Islet of Langerhans (tissue), 1 donor: ENCODE measurements around the gene FAM120B.

Source experiments
- FAIRE-seq: peaks from one replicate; lab custom pipeline; 2011; peaks lifted over from hg19 to GRCh38; lab: Jason Lieb, UNC

Gene FAM120B

DNA sequence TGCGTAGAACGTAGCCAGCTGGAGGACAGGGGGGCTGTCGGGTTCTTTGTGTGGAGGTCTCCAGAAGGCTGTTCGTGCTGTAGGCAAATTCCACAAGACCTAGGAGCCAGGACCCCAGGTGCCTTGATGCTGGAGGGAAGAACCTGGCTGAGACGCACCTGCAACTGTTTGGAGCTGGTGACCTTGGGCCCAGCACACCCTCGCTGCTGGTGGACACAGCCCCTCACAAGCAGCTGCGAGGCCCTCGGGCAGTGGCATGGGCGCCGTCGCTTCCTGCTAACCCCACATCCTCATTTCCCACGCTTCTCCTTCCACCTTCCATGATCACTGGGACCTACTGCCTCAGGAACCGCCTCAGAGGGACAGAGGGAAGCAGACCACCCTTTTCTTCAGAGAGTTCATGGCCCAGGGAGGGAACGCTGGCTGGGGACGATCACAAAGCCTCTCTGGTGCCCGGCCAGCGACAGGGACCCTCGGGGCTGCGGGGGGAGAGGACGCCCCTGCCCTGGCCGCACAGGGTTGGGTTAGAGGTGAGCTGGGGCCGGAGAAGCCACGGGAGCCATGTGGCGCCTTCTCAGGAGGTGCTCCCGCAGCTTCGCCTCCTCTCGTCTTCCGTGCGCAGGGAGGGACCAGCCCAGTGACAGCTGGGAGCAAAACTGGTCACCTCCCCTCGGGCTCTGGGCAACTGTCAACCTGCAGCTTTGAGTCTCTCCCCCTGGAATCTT lies 34.1 kb upstream of the FAM120B start:
- no peak for FAIRE-seq

DNA sequence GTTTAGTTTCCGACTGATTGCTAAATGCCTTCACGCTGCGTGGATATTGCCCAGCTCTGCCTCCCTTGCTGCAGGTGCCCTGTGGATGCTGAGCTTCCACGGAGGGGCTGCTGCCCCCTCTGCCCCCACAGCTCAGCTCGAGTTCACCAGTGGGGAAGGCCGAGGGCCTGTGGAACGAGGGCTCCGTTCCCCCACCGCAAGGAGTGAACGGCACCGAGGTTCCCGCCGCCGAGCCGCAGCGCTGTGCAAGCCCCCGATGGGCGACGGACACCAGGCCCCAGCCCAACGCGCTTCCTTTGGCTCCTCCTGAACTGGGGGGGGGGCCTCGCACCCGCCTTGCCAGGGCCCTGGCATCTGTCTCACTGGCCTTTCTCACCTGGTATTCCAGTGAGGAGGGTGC lies 33.4 kb upstream of the FAM120B start:
- FAIRE-seq = no peak

DNA sequence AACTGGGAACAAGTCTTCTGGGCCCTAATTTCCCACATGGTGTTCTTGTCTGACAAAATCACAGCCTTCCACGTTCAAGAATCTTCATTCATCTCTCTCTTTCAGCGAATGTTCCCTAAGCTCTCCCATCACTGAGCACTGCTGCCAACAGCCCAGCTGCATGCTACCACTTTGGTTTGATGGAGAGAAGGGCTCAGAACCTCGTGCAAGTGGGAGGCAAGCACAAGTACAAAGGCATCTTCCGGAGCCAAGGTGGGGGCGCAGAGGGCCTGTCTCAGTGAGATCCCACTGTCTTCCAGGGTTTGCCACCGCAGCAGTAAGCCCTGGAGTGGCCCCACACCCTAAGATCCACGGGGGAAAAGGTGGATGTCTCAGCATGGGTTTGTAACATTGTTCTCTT lies 32.9 kb upstream of the FAM120B start:
- no peak for FAIRE-seq

DNA sequence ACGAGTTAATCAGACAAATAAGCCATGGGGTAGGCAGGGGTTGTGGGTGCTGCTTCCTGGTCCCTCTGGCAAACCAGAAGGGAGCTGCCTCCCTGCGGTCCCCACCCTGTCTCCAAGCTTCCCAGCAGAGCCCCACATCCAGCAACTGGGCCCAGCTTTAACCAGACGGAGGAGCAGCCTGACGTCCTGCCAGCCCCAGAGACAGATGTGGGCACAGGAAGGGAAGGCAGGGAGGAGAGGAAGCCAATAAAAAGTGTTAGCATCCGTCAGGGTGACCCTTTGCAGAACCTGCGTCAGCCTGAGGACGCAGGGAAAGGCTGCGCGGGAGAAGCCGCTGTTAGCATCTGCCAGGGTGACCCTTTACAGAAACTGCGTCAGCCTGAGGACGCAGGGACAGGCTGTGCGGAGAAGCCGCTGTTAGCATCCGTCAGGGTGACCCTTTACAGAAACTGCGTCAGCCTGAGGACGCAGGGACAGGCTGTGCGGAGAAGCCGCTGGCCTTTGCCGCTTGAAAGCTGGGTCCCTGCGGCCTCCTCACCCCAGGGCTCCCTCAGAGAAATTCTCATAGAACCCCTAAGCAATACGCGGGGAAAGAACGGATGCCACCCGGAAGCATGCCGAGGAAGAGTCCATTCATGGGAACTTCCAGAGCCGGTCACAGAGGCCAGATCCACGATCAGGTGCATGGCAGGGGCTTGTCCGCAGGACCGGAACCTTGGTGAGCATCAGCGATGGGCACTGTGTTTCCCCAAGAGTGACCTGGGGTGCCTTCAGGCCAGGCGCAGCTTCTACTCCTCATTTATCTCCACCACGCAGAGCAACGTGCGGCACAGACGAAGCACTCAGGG lies 31.6 kb upstream of the FAM120B start:
- no peak for FAIRE-seq

DNA sequence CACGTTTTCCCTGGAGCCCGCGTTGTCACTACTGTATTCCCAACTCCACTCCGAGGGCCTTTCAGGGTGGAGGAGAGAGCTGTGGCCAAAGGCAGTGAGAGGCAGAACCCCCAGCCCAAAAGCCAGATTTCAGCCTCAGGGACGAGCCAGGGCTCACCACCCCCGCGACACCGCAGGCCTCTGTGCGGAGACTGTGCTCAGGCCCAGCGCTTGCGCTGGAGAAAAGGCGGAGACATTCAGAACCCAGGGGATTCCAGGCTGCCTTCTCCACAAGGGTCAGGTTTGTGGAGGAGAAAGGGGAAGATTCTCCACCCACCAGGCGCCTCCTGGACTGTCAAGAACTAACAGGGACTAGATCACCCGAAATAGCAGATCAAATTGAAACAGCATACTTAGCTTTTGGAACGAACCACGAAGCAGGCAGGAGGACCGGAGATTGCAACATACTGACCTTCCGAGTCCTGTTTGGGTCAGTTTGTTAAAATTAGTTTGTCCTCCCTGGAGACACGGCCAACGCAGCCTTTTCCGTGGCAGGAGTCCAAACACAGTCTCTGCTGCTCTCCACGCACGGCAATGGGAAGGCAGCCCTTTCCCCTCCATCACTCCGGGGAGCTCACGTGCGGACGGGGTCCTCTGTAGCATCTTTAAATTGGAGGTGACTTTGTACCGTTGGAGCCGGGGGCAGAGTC lies 30.0 kb upstream of the FAM120B start:
- FAIRE-seq = no peak

DNA sequence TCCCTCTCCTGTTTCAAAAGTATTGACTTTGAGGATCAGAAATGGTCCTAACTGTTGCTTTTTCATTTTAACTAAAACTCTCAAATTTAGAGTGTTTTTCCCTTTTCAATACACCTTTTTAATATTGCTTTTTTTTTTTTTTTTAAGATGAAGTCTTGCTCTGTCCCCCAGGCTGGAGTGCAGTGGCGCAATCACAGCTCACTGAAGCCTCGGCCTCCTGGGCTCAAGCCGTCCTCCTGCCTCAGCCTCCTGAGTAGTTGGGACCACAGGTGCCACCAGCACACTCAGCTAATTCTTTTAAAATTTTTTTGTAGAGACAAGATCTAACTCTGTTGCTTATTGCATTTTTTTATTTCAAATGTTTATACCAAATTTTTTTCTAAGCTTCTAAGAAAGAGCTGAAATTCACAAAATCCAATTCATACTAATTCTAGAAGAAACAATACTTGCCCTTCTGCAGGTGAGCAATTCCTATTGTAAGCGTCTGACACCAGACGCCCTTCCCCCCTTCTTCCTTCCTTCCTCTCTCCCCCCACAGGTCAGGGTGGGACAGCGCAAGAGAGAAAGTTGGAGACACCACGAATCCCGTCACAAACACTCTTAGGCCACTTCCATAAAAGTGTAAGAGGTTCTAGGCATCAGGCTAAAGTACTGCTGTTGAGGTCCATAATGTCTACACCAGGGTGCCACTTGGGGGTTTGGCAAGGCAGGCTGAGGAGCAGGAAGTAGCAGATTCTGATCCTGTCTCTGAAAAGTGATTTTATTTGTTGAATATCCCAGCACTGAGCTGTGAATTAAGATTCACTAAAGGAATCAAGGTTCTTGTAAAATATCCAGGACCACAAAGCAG lies 28.4 kb upstream of the FAM120B start:
- FAIRE-seq = no peak

DNA sequence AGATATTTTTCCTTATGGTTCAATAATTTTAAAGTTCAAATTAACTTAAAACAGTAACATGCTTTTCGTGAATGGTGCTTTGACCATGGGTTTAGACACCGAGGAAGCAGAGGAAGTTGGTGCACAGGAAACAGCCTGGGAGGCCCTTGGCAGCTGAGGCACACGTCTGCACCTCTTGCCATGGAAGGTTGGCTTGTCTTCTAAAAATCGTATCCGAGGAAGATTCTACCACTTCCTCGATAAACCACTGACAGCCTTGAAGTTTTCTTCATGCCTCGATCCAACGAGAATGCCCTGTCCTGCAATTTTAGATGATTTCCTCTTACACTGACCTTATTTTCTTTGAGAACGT lies 27.8 kb upstream of the FAM120B start:
- no peak for FAIRE-seq

DNA sequence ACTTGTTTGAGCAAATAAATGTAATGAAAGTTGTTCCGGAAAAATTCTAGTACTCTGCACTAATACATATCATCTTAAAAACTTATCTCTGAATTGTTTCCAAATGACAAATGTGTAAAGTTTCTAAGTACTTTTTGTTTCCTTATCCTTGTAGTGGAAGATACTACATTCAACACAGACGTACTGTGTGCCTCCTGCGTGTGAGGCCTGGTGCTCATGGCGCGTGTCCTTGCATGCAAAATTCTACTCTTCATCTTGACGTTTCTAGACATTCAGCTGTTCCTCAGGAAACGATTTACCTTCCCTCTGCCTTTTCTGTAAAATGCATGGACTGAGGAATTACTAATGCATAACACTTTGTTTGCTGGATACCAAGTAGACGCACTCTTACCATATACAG lies 27.1 kb upstream of the FAM120B start:
- no peak for FAIRE-seq

DNA sequence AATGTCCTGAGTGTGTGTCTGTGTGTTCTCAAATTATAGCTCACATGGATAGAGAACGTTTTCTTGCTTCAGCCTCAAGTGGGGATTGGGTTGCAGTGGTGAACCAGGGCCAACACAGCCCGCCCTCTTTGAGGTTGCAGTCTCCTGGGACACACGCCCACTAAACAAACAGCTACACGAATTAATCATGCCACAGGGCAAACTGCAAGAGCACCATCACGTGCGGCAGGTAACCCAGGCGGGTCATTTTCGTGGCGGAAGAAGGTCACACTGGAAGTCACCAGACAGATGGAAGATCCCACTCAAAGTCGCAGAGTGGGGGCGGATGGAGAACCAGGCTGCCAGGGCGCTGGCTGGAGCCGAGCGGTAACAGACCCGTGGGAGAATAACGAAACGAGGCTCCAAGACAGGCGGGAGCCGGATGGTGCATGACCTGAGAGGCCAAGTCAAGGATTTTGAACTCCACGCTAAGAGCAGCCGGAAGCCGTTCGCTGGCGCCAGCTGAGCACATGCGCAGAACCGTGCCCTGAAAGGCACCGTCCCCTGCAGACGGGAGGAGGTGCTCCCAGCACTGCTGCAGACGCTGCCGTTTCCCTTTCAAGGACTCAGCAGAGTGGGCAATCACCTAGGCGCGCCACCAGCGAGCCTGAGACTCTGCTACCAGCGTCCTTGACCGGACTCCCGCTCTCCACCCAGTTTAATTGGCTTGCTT lies 26.4 kb upstream of the FAM120B start:
- FAIRE-seq = no peak

DNA sequence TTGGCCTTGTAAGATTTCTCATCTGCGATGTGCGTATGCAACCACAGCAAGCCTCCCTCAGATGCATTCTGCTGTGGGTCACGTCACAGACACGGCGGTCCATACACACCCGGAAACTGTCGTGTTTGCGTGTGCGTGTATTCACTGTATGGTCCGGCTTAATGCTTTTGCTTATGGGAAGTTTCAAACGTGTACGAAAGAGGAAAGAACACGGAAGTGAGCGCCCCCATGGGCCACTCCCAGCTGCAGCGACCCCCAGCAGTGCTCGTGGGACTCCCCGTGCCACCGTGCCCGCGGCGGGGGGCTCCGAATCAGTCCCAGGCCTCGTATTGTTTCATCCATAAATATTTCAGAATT lies 25.9 kb upstream of the FAM120B start:
- FAIRE-seq = no peak

DNA sequence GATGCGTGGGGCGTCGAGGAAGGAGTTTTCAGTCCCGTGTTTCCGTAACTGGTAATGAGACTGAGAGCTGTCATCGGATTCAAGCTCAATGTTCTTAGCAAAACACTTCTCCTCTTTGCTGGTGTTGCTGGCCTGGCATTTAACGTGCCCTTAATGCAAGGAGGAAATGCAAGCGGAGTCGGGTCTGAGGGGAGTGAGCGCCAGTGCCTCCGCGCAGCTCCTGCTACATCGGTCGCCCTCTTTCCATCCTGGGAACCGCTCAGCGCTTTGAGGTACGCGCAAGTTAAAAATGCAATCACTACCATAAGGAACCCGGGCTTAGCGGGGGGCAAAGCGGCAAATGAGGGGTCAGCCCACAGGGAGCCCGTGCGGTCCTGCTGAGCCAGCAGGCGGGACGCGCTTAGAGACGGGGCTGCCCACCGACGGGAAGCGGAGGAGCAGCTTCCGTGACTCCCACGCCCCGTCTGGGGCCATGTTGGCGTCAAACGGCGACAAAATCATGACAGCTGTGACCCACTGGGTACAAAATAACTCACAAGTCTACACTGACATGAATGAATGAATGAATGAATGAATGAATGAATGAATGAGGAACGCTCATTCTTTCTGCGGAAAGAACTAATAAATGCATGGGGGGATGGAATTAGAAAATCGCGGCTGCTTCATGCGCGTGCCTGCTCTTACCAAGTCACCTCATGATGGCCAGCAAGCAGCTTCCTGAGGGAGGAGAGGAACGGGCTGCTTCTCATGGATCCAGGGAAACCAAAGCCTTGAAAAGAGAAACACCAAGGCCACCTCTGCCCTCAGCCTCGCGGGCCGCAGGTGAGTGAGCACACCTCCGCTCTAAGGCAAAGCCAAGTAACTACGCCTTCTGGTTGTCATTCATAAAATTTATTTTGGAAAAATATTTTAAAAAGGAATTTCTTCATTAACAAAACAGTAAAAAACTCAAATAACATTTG lies 24.9 kb upstream of the FAM120B start:
- no peak for FAIRE-seq

DNA sequence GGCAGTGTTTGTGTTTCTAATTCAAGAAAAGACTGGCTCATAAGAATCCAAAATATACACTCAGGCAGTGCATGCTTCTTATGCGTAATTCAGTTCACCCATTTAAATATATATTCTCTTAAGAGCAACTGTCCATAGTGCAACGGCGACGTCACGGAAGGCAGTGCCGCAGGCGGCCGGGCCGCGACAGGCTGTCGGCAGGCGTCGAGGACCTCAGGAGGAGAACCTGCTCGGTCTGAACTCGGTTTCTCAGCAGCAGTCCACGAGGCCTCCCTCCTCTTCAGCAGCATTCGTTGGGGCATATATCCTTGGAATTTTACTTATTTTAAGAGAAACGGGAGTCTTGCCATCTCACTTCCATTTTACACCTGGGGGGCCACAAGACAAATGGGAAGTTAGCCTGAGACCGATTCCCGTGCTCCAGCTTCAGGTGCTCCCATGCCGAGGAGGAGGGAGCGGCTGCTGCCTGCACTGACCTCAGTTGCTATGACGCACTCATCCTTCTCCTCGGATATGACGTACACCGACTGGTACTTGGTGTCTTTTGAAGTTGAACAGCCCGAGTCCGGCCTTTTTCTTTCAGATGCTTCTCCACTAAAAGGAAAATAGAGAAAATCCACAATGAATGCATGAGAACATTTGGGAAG lies 23.9 kb upstream of the FAM120B start:
- FAIRE-seq = no peak

DNA sequence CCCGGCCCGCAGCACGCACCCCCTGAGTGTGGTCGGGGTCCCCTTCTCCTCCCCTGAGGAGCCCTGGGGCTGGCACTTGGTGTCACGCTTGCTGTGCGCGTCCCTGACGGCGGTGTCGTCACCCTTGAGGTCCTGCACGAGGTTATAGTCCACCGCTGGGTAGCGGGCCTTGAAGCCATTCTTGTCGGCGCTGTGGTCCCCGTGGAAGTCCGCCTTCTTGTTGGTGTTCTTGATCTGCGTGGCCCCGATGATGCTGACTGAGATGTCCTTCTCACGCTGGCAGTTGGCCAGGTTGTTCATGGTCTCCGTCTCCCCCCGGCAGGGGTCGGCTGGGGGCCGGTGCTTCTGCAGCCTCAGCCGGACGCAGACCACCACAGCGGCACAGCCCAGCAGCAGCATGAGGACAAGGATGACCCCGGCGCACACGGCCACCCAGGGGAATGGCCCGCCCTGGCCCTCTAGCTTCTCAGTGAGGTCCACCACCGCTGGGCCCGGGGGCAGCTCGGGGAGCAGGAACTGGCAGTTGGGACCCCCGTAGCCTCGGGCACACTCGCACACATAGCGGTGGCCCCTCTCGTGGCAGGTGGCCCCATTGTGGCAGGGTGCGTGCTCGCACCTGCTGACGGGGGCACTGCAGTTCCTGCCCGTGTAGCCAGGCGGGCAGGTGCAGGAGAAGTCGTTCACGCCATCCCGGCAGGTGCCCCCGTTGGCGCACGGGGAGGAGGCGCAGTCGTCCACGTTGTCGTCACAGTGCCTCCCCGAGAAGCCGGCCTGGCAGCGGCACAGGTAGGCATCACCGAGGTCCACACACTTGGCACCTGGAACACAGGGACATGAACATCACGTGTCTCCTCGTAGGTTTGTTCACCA lies 23.1 kb upstream of the FAM120B start:
- no peak for FAIRE-seq

DNA sequence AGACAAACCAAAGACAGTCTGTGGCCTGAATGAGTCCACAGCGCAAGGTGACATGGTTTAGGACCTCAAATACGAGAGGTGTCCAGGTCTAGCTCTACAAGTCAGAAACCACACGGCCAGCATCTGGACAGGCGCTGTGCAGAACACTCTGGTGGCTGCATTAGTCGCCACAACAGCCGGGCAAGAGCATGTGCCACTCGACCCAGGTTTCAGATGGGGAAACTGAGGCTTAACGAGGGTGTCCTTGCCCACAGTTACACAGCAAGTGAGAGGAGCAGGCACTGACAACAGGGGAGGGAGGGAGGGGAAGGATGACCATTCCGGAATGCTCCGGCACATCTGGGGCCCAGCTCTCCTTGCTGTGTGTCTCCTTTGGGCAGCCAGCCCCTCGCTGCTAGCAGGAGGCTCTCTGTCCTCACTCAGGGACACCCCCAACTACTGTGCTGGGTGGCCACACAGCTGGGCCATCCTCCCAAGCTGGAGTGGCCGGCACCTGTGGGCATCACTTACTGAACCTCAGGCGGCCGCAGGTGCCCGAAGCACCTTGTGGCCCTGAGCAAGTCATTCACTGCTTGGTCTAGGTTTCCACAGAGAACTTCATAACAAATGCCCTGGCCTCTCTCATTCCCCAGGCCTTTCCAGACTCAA lies 22.3 kb upstream of the FAM120B start:
- no peak for FAIRE-seq

DNA sequence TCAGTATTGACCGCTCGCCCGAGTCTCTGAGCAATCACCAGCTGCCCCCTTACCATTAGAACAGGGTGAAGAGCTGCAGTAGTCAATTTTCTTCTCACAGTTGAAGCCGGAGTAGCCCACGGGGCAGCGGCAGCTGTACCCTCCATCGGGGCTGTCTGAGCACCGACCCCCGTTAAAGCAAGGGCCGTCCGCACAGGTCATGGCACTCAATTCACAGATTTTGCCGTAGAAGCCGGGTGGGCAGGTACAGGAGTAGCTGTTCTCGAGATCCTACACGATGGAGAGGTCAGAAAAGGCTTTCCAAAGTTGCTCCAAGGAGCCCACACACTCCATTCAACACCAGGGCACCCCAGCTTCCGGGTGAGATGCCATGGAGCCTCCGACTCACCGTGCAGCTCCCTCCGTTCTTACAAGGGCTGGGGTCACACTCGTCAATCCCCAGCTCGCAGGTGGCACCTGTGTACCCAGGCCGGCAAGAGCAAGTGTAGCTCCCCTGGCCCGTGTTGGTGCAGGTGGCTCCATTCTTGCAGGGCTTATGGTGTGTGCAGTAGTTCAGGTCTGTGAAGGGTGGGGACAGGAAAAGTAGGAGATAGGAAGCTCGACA lies 21.6 kb upstream of the FAM120B start:
- no peak for FAIRE-seq

DNA sequence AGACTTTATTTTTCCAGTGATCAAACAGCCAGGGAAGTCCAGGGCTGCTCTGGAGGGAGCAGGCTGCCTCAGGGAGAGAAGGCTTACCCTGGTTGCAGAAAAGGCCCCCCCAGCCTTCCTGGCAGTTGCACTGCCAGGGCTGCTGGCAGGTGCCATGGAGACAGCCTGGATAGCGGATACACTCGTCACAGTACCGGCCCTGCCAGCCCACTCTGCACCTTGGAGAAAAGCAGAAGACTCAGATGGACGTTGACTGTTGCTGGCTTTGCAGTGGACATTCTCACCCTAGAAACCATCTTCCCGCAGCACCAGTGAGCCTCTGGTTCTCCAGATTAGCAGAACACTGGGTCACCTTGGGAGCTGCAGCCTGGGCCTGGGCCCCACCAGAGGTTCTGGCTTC lies 21.1 kb upstream of the FAM120B start:
- no peak for FAIRE-seq

DNA sequence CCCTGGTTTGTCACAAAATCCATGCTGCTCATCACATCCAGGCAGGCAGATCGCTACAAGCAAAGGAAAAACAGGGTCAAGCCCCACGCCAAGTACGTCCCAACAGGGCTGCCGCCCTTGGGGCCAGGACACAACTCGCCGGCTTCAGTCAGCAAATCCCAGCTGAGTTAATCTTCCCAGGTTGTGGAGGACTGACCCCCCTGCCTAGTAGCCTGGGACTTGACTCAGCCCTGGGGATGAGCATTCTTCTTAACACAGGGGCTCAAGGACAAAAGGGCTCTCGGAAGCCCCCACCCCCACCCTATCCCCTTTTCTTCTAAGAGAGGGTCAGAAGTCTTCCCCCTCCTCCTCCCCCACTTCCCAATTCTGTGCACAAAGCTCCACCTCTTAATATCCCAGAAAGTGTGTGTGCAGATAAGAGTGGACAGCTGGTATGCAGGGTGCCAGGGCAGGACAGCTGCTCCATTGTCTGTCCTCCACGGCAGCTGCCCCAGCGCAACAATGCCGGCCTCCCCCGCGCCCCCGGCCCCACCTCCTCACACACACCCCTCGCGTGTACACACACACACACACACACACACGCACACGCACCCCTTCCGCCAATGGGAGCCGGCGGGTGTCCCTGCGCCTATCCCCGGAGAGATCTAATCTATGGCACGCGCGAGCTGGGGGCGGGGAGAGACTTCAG lies 20.2 kb upstream of the FAM120B start:
- no peak for FAIRE-seq

DNA sequence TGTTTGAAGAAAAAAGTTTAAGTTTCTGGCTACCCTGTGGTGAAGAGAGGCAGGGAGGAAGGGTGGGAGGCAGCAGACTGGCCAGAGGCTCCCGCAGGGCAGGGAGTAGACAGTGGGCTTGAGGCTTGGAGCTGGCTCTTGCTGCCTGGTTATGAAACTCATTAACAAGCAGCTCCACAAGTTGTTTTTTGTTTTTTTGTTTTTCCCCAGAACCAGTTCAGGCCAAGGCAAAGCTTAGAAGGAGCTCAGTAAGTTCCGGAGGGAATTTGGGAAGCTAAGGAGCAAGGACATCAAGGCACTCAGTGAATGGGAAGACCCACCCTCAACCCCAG lies 19.7 kb upstream of the FAM120B start:
- FAIRE-seq = no peak
